Measurements from ENCODE around the gene CGRRF1.

CGRRF1 gene

GRCh38 chr14:54570631-54571415, 61.1 kb downstream of the CGRRF1 start:
- Histone ChIP-seq H3K27ac (ENCODE audit: insufficient read depth, low read depth, low read length, poor library complexity, severe bottlenecking) (no peak overlapping the region), H3K4me3 (ENCODE audit: insufficient read depth, low read depth, low read length) (no peak overlapping the region), H3K27me3 (ENCODE audit: control insufficient read depth, insufficient read depth, low read length, poor library complexity, severe bottlenecking) (peaks cover 41% of the 10 kb centered on the region), H3K9me3 (ENCODE audit: control insufficient read depth, low read length) (no peaks in the 10 kb centered on the region), H3K36me3 (ENCODE audit: control insufficient read depth, insufficient read depth, low read length) (no peaks in the 10 kb centered on the region), H3K4me1 (ENCODE audit: control insufficient read depth, insufficient read depth, low read length) (peaks cover 6% of the 10 kb centered on the region)
- WGBS, 2 experiments, result 93 to 100% methylated on average over 2 to 3 of the region's 5 CpGs

GRCh38 chr14:54572316-54572715, 62.6 kb downstream of the CGRRF1 start:
- 82 to 84% methylated on average over 2 of the region's 2 CpGs for WGBS, 2 experiments
- no peak overlapping the region for H3K27ac ChIP-seq (ENCODE audit: insufficient read depth, low read depth, low read length, poor library complexity, severe bottlenecking)
- no peaks in the 10 kb centered on the region for H3K36me3 ChIP-seq (ENCODE audit: control insufficient read depth, insufficient read depth, low read length)
- no peaks in the 10 kb centered on the region for H3K9me3 ChIP-seq (ENCODE audit: control insufficient read depth, low read length)
- H3K27me3 ChIP-seq (ENCODE audit: control insufficient read depth, insufficient read depth, low read length, poor library complexity, severe bottlenecking), result peaks cover 26% of the 10 kb centered on the region
- H3K4me1 ChIP-seq (ENCODE audit: control insufficient read depth, insufficient read depth, low read length), result peaks cover 6% of the 10 kb centered on the region
- no peak overlapping the region for H3K4me3 ChIP-seq (ENCODE audit: insufficient read depth, low read depth, low read length)

DNA sequence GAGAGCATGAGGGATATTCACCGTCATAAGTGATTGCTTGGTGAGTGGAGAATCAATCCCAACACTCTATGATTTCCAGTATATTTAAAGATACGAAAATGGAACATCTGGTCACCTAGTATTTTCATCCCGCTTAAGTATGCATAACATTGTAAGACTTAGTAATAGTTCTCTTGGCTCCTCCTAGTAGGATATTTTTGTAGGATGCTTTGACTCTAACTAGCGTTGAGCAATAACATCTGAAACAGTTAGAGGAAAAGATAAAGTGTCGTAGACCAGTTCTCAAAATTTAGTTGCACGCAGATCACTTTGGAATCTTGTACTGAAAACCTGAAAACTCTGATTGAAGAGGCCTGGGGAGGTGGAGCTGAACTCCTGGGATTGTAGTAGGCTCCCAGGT, 64.8 kb downstream of the CGRRF1 start:
- Histone ChIP-seq H3K4me1 (ENCODE audit: control insufficient read depth, insufficient read depth, low read length) (no peaks in the 10 kb centered on the region), H3K4me3 (ENCODE audit: insufficient read depth, low read depth, low read length) (no peak overlapping the region), H3K27ac (ENCODE audit: insufficient read depth, low read depth, low read length, poor library complexity, severe bottlenecking) (no peak overlapping the region), H3K9me3 (ENCODE audit: control insufficient read depth, low read length) (no peaks in the 10 kb centered on the region), H3K36me3 (ENCODE audit: control insufficient read depth, insufficient read depth, low read length) (no peaks in the 10 kb centered on the region), H3K27me3 (ENCODE audit: control insufficient read depth, insufficient read depth, low read length, poor library complexity, severe bottlenecking) (peaks cover 8% of the 10 kb centered on the region)
- 93 to 96% methylated on average over 6 of the region's 6 CpGs for WGBS, 2 experiments

- no peaks in the 10 kb centered on the region for H3K27me3 ChIP-seq (ENCODE audit: control insufficient read depth, insufficient read depth, low read length, poor library complexity, severe bottlenecking)
- 94 to 95% methylated on average over 6 of the region's 6 CpGs for WGBS, 2 experiments
Measured at GRCh38 chr14:54577494-54577893, 67.8 kb downstream of the CGRRF1 start.

DNA sequence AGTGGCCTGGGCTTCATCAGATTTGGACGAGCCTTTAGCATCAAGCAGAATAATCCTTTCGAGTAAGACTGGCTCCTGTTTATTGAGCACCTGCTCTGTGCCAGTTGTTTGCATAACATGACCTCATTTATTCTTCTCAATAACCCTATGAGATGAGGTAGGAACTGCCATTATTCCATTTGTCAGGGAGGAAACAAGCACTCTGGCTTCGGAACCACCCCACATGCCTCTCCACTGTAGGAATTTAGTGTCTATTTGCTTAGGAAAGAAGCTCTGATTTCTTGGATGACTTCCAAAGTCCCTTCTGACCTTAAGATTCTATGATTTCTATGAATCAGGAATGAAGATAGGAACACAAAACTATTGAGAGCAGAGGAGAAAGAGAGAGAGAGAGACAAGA, 68.3 kb downstream of the CGRRF1 start:
- Histone ChIP-seq H3K36me3 (ENCODE audit: control insufficient read depth, insufficient read depth, low read length) (no peaks in the 10 kb centered on the region), H3K4me3 (ENCODE audit: insufficient read depth, low read depth, low read length) (no peak overlapping the region), H3K27ac (ENCODE audit: insufficient read depth, low read depth, low read length, poor library complexity, severe bottlenecking) (no peak overlapping the region), H3K4me1 (ENCODE audit: control insufficient read depth, insufficient read depth, low read length) (no peaks in the 10 kb centered on the region), H3K9me3 (ENCODE audit: control insufficient read depth, low read length) (no peaks in the 10 kb centered on the region), H3K27me3 (ENCODE audit: control insufficient read depth, insufficient read depth, low read length, poor library complexity, severe bottlenecking) (no peaks in the 10 kb centered on the region)
- 86 to 97% methylated on average over 3 of the region's 3 CpGs for WGBS, 2 experiments

More at GRCh38 chr14:54577494-54577893, 67.8 kb downstream of the CGRRF1 start:
- Histone ChIP-seq H3K4me1 (ENCODE audit: control insufficient read depth, insufficient read depth, low read length) (no peaks in the 10 kb centered on the region), H3K4me3 (ENCODE audit: insufficient read depth, low read depth, low read length) (no peak overlapping the region), H3K9me3 (ENCODE audit: control insufficient read depth, low read length) (no peaks in the 10 kb centered on the region), H3K36me3 (ENCODE audit: control insufficient read depth, insufficient read depth, low read length) (no peaks in the 10 kb centered on the region), H3K27ac (ENCODE audit: insufficient read depth, low read depth, low read length, poor library complexity, severe bottlenecking) (no peak overlapping the region)

DNA sequence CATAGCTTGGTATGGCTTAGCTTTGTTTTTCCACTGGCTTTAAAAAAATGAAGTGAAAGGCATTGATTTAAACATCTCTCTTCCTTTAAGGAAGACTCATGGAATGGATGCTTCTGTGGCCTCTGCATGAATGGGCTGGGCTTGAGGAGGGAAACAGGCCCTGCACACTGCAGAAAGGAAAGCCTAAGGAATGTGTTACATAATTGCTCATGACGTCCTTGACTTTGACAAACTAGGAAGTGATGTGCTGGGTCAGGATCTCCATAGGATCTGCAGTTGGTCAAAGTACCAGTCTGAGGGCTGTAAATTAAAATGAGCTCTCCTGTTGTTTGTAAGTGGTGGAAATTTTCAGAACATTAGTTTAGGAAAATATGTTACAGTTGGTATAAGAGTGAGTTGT, 69.9 kb downstream of the CGRRF1 start:
- no peaks in the 10 kb centered on the region for H3K27me3 ChIP-seq (ENCODE audit: control insufficient read depth, insufficient read depth, low read length, poor library complexity, severe bottlenecking)
- WGBS, 2 experiments, result 78 to 82% methylated on average over 1 of the region's 1 CpG
- H3K36me3 ChIP-seq (ENCODE audit: control insufficient read depth, insufficient read depth, low read length), result no peaks in the 10 kb centered on the region
- no peaks in the 10 kb centered on the region for H3K9me3 ChIP-seq (ENCODE audit: control insufficient read depth, low read length)
- no peak overlapping the region for H3K27ac ChIP-seq (ENCODE audit: insufficient read depth, low read depth, low read length, poor library complexity, severe bottlenecking)
- H3K4me1 ChIP-seq (ENCODE audit: control insufficient read depth, insufficient read depth, low read length), result no peaks in the 10 kb centered on the region
- H3K4me3 ChIP-seq (ENCODE audit: insufficient read depth, low read depth, low read length), result no peak overlapping the region

DNA sequence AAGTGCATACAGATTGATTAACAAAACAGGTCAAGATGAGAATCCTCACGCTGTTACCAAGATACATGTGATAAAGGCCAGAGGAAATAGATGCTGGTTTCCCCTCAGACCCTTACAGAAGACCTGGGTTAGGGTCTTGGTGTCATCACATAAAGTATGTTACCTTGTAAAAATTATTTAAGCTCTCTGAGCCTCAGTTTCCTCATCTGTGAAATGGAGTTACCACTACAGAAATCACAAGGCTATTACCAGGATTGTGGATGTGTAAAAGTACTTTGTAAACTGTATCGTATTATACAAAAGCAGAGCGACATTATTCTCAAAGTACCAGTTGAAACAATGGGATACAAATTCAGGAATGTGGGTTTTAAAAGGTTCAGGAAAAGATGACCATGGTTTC, 71.2 kb downstream of the CGRRF1 start:
- H3K36me3 ChIP-seq (ENCODE audit: control insufficient read depth, insufficient read depth, low read length), result no peaks in the 10 kb centered on the region
- no peaks in the 10 kb centered on the region for H3K9me3 ChIP-seq (ENCODE audit: control insufficient read depth, low read length)
- 95 to 97% methylated on average over 3 of the region's 3 CpGs for WGBS, 2 experiments
- no peak overlapping the region for H3K4me3 ChIP-seq (ENCODE audit: insufficient read depth, low read depth, low read length)
- H3K27ac ChIP-seq (ENCODE audit: insufficient read depth, low read depth, low read length, poor library complexity, severe bottlenecking), result no peak overlapping the region
- H3K4me1 ChIP-seq (ENCODE audit: control insufficient read depth, insufficient read depth, low read length), result no peaks in the 10 kb centered on the region
- H3K27me3 ChIP-seq (ENCODE audit: control insufficient read depth, insufficient read depth, low read length, poor library complexity, severe bottlenecking), result no peaks in the 10 kb centered on the region

DNA sequence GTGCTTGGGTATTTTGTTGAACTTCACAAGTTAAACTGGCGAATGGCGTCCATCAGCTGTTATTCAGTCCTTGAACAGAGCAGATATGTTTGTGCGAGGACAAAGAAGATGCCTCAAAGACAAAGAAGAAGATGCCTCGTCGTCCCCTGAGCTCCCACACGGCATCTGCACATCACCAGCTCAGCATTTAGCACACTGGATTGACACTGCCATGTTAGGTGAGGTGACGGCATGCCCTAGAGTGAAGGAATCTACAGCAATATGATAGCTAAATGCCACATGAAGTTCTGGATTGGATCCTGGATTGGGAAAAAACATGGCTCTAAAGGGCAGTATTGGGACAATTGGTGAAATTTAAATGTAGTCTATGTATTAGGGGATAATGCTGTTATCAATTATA, 72.6 kb downstream of the CGRRF1 start:
- Histone ChIP-seq H3K36me3 (ENCODE audit: control insufficient read depth, insufficient read depth, low read length) (no peaks in the 10 kb centered on the region), H3K27ac (ENCODE audit: insufficient read depth, low read depth, low read length, poor library complexity, severe bottlenecking) (no peak overlapping the region), H3K9me3 (ENCODE audit: control insufficient read depth, low read length) (no peaks in the 10 kb centered on the region), H3K27me3 (ENCODE audit: control insufficient read depth, insufficient read depth, low read length, poor library complexity, severe bottlenecking) (no peaks in the 10 kb centered on the region), H3K4me3 (ENCODE audit: insufficient read depth, low read depth, low read length) (no peak overlapping the region), H3K4me1 (ENCODE audit: control insufficient read depth, insufficient read depth, low read length) (no peaks in the 10 kb centered on the region)
- 94 to 95% methylated on average over 7 of the region's 7 CpGs for WGBS, 2 experiments

GRCh38 chr14:54584097-54584496, 74.4 kb downstream of the CGRRF1 start:
- Histone ChIP-seq H3K4me3 (ENCODE audit: insufficient read depth, low read depth, low read length) (no peak overlapping the region), H3K27ac (ENCODE audit: insufficient read depth, low read depth, low read length, poor library complexity, severe bottlenecking) (no peak overlapping the region), H3K4me1 (ENCODE audit: control insufficient read depth, insufficient read depth, low read length) (no peaks in the 10 kb centered on the region), H3K27me3 (ENCODE audit: control insufficient read depth, insufficient read depth, low read length, poor library complexity, severe bottlenecking) (no peaks in the 10 kb centered on the region), H3K36me3 (ENCODE audit: control insufficient read depth, insufficient read depth, low read length) (no peaks in the 10 kb centered on the region), H3K9me3 (ENCODE audit: control insufficient read depth, low read length) (no peaks in the 10 kb centered on the region)
- WGBS, 2 experiments, result 97 to 100% methylated on average over 1 of the region's 1 CpG

- no peaks in the 10 kb centered on the region for H3K27me3 ChIP-seq (ENCODE audit: control insufficient read depth, insufficient read depth, low read length, poor library complexity, severe bottlenecking)
- H3K9me3 ChIP-seq (ENCODE audit: control insufficient read depth, low read length), result no peaks in the 10 kb centered on the region
- no peaks in the 10 kb centered on the region for H3K4me1 ChIP-seq (ENCODE audit: control insufficient read depth, insufficient read depth, low read length)
- no peaks in the 10 kb centered on the region for H3K36me3 ChIP-seq (ENCODE audit: control insufficient read depth, insufficient read depth, low read length)
- WGBS, 2 experiments, result 96 to 100% methylated on average over 1 to 3 of the region's 3 CpGs
- H3K27ac ChIP-seq (ENCODE audit: insufficient read depth, low read depth, low read length, poor library complexity, severe bottlenecking), result no peak overlapping the region
- H3K4me3 ChIP-seq (ENCODE audit: insufficient read depth, low read depth, low read length), result no peak overlapping the region
Measured at GRCh38 chr14:54585214-54585613, 75.5 kb downstream of the CGRRF1 start.
